ENCODE measurements around the gene PLPPR4. TPM values are rescaled to one million over a fixed set of nuclear protein-coding genes. Genes with fewer than 3 reads are reported as not detected.

Gene PLPPR4
- total and polyA plus RNA-seq, 9 donors: 5.6 to 10.0 (median 6.7) TPM

- Histone ChIP-seq H3K9me3 (replicated peaks; ENCODE audit: control insufficient read depth, low read depth, low read length) (no peaks in the 10 kb centered on the region), H3K36me3 (ENCODE audit: control insufficient read depth, insufficient read depth, low read length) (no peaks in the 10 kb centered on the region), H3K27me3 (ENCODE audit: control insufficient read depth, insufficient read depth, low read length) (no peaks in the 10 kb centered on the region), H3K4me3 (ENCODE audit: low read length) (no peak overlapping the region), H3K27ac (ENCODE audit: low read length) (no peak overlapping the region), H3K4me1 (ENCODE audit: control insufficient read depth, insufficient read depth, low read length) (peaks cover under 1% of the 10 kb centered on the region)
- DNase-seq: no peak
- no CpG with 5 or more reads among the region's 2 CpGs for WGBS (ENCODE audit: insufficient coverage)
Measured at GRCh38 chr1:99331636-99332035, 67.3 kb downstream of the PLPPR4 start.

- Histone ChIP-seq H3K4me1 (ENCODE audit: control insufficient read depth, insufficient read depth, low read length) (no peaks in the 10 kb centered on the region), H3K27me3 (ENCODE audit: control insufficient read depth, insufficient read depth, low read length) (no peaks in the 10 kb centered on the region), H3K36me3 (ENCODE audit: control insufficient read depth, insufficient read depth, low read length) (no peaks in the 10 kb centered on the region), H3K27ac (ENCODE audit: low read length) (no peak overlapping the region), H3K9me3 (replicated peaks; ENCODE audit: control insufficient read depth, low read depth, low read length) (no peaks in the 10 kb centered on the region), H3K4me3 (ENCODE audit: low read length) (no peak overlapping the region)
- no CpG with 5 or more reads among the region's 1 CpG for WGBS (ENCODE audit: insufficient coverage)
- DNase-seq: no peak
Measured at GRCh38 chr1:99332561-99332960, 68.3 kb downstream of the PLPPR4 start.

- Histone ChIP-seq H3K27ac (ENCODE audit: low read length) (no peak overlapping the region), H3K36me3 (ENCODE audit: control insufficient read depth, insufficient read depth, low read length) (no peaks in the 10 kb centered on the region), H3K27me3 (ENCODE audit: control insufficient read depth, insufficient read depth, low read length) (no peaks in the 10 kb centered on the region), H3K4me1 (ENCODE audit: control insufficient read depth, insufficient read depth, low read length) (no peaks in the 10 kb centered on the region), H3K9me3 (replicated peaks; ENCODE audit: control insufficient read depth, low read depth, low read length) (no peaks in the 10 kb centered on the region), H3K4me3 (ENCODE audit: low read length) (no peak overlapping the region)
- no peak for DNase-seq
- no CpG with 5 or more reads among the region's 5 CpGs for WGBS (ENCODE audit: insufficient coverage)
Measured at GRCh38 chr1:99334991-99335390, 70.7 kb downstream of the PLPPR4 start.

- DNase-seq: no peak
- H3K36me3 ChIP-seq (ENCODE audit: control insufficient read depth, insufficient read depth, low read length): no peaks in the 10 kb centered on the region
- H3K27me3 ChIP-seq (ENCODE audit: control insufficient read depth, insufficient read depth, low read length): no peaks in the 10 kb centered on the region
- no peak overlapping the region for H3K4me3 ChIP-seq (ENCODE audit: low read length)
- no CpG with 5 or more reads among the region's 2 CpGs for WGBS (ENCODE audit: insufficient coverage)
- H3K27ac ChIP-seq (ENCODE audit: low read length): peak overlapping the region; percentile 78
- peaks cover 1% of the 10 kb centered on the region for H3K9me3 ChIP-seq (replicated peaks; ENCODE audit: control insufficient read depth, low read depth, low read length)
- peaks cover 4% of the 10 kb centered on the region for H3K4me1 ChIP-seq (ENCODE audit: control insufficient read depth, insufficient read depth, low read length)
Measured at GRCh38 chr1:99347041-99347684, 82.9 kb downstream of the PLPPR4 start.

- no peaks in the 10 kb centered on the region for H3K9me3 ChIP-seq (replicated peaks; ENCODE audit: control insufficient read depth, low read depth, low read length)
- DNase-seq: peak; percentile 75
- WGBS (ENCODE audit: insufficient coverage): 80% methylated on average over 2 of the region's 5 CpGs
- no peaks in the 10 kb centered on the region for H3K27me3 ChIP-seq (ENCODE audit: control insufficient read depth, insufficient read depth, low read length)
- H3K27ac ChIP-seq (ENCODE audit: low read length): peak overlapping the region; percentile 52
- peaks cover 4% of the 10 kb centered on the region for H3K4me1 ChIP-seq (ENCODE audit: control insufficient read depth, insufficient read depth, low read length)
- no peaks in the 10 kb centered on the region for H3K36me3 ChIP-seq (ENCODE audit: control insufficient read depth, insufficient read depth, low read length)
- no peak overlapping the region for H3K4me3 ChIP-seq (ENCODE audit: low read length)
Measured at GRCh38 chr1:99348397-99349132, 84.3 kb downstream of the PLPPR4 start.

- Histone ChIP-seq H3K27me3 (ENCODE audit: control insufficient read depth, insufficient read depth, low read length) (no peaks in the 10 kb centered on the region), H3K4me1 (ENCODE audit: control insufficient read depth, insufficient read depth, low read length) (no peaks in the 10 kb centered on the region), H3K4me3 (ENCODE audit: low read length) (no peak overlapping the region), H3K36me3 (ENCODE audit: control insufficient read depth, insufficient read depth, low read length) (no peaks in the 10 kb centered on the region), H3K9me3 (replicated peaks; ENCODE audit: control insufficient read depth, low read depth, low read length) (no peaks in the 10 kb centered on the region), H3K27ac (ENCODE audit: low read length) (no peak overlapping the region)
- WGBS (ENCODE audit: insufficient coverage): no CpG with 5 or more reads among the region's 2 CpGs
- DNase-seq: peak; percentile 82
Measured at GRCh38 chr1:99352821-99353220, 88.5 kb downstream of the PLPPR4 start.

GRCh38 chr1:99358770-99359169 lies 94.5 kb downstream of the PLPPR4 start:
- Histone ChIP-seq H3K9me3 (replicated peaks; ENCODE audit: control insufficient read depth, low read depth, low read length) (no peaks in the 10 kb centered on the region), H3K4me3 (ENCODE audit: low read length) (no peak overlapping the region), H3K36me3 (ENCODE audit: control insufficient read depth, insufficient read depth, low read length) (no peaks in the 10 kb centered on the region), H3K27ac (ENCODE audit: low read length) (no peak overlapping the region), H3K4me1 (ENCODE audit: control insufficient read depth, insufficient read depth, low read length) (no peaks in the 10 kb centered on the region), H3K27me3 (ENCODE audit: control insufficient read depth, insufficient read depth, low read length) (no peaks in the 10 kb centered on the region)
- DNase-seq: no peak
